ENCODE measurements around the gene LCP1.

- TF ChIP-seq CTCF (IDR thresholded peaks at IDR 0.05; ENCODE audit: insufficient read depth, low read depth, low read length) (no peak), EZH2 (IDR thresholded peaks at IDR 0.05; ENCODE audit: insufficient read depth, low read length) (no peak)
Measured at GRCh38 chr13:46202966-46203365, 21.0 kb upstream of the LCP1 start.
